HepG2 (cell line): ENCODE results near the gene CEBPG. TPM values are rescaled to one million over a fixed set of nuclear protein-coding genes. Genes with fewer than 3 reads are reported as not detected.

Source experiments
- BORCS8-MEF2B ChIP-seq: sonication (generic); formaldehyde crosslinking; IDR thresholded peaks from 2 replicates; pipeline ENCODE4 v1.8.0; 2022; ENCODE audit warnings: mild to moderate bottlenecking, missing genetic modification reagents
- CTCF ChIP-seq: sonication (generic); formaldehyde crosslinking; IDR thresholded peaks from 2 replicates; pipeline ENCODE4 v1.5.0; 2020; ENCODE audit warnings: mild to moderate bottlenecking, missing genetic modification reagents, moderate library complexity
- DR1 ChIP-seq: sonication (generic); formaldehyde crosslinking; IDR thresholded peaks from 2 replicates; pipeline ENCODE4 v1.8.0; 2021; ENCODE audit warnings: mild to moderate bottlenecking, missing genetic modification reagents, inconsistent platforms
- KAT8 ChIP-seq: IDR thresholded peaks from 2 replicates; pipeline ENCODE4 v1.6.1; 2016; ENCODE audit warnings: missing genetic modification reagents, missing compliant biosample characterization
- KDM1A ChIP-seq: IDR thresholded peaks from 2 replicates; pipeline ENCODE4 v1.6.1; 2016; ENCODE audit warnings: missing compliant biosample characterization
- KIAA2018 ChIP-seq: sonication (generic); formaldehyde crosslinking; IDR thresholded peaks from 2 replicates; pipeline ENCODE4 v1.5.0; 2020; ENCODE audit warnings: mild to moderate bottlenecking, missing genetic modification reagents, borderline replicate concordance
- LCORL ChIP-seq, 2 experiments: fragments of 450-650 bp in 1 of 2; sonication (generic) in 1 of 2; formaldehyde crosslinking in 1 of 2; IDR thresholded peaks; 2 replicates each; pipeline versions ENCODE4 v1.5.0 to v1.6.1; 2017 to 2020; ENCODE audit warnings: antibody characterized with exemption in 1 of 2, missing genetic modification reagents in 1 of 2
- MAZ ChIP-seq, 2 experiments: sonication (generic) in 1 of 2; formaldehyde crosslinking in 1 of 2; IDR thresholded peaks; 2 replicates each; pipeline versions ENCODE4 v1.5.0 to v1.6.1; 2012 to 2020; ENCODE audit warnings: low read depth in 2 of 2, mild to moderate bottlenecking in 2 of 2, borderline replicate concordance in 1 of 2, improper control_type of control experiment in 1 of 2, low read length in 1 of 2, missing genetic modification reagents in 1 of 2, moderate library complexity in 1 of 2
- RAD21 ChIP-seq: fragments of 450-650 bp; formaldehyde crosslinking; IDR thresholded peaks from 2 replicates; pipeline ENCODE4 v1.5.0; 2020; ENCODE audit warnings: mild to moderate bottlenecking
- STAG1 ChIP-seq: sonication (generic); formaldehyde crosslinking; IDR thresholded peaks from 2 replicates; pipeline ENCODE4 v1.4.0; 2020; ENCODE audit warnings: missing genetic modification reagents
- TARDBP ChIP-seq: sonication (generic); formaldehyde crosslinking; IDR thresholded peaks from 2 replicates; pipeline ENCODE4 v1.8.0; 2022; ENCODE audit warnings: mild to moderate bottlenecking, missing genetic modification reagents
- TBX2 ChIP-seq: sonication (generic); formaldehyde crosslinking; IDR thresholded peaks from 2 replicates; pipeline ENCODE4 v1.5.0; 2020; ENCODE audit warnings: missing genetic modification reagents, mild to moderate bottlenecking, borderline replicate concordance
- ZBTB33 ChIP-seq: sonication (generic); formaldehyde crosslinking; IDR thresholded peaks from 2 replicates; pipeline ENCODE4 v1.4.0; 2020; ENCODE audit warnings: missing genetic modification reagents
- ZMYM2 ChIP-seq: sonication (generic); formaldehyde crosslinking; IDR thresholded peaks from 2 replicates; pipeline ENCODE4 v1.8.0; 2022; ENCODE audit warnings: mild to moderate bottlenecking, missing genetic modification reagents
- ZNF331 ChIP-seq: sonication (generic); formaldehyde crosslinking; IDR thresholded peaks from 2 replicates; pipeline ENCODE4 v1.4.0; 2020; ENCODE audit warnings: missing genetic modification reagents
- ZSCAN30 ChIP-seq: sonication (generic); formaldehyde crosslinking; IDR thresholded peaks from 2 replicates; pipeline ENCODE4 v1.5.0; 2020; ENCODE audit warnings: mild to moderate bottlenecking, missing genetic modification reagents
- polyA plus RNA-seq, 8 experiments: library from polyadenylated mRNA; depleted of rRNA in 3 of 8; stranded (reverse) in 7 of 8; unstranded in 1 of 8; fragments of >200 nt; fragmentation: Illumina TruSeq in 4 of 8; extraction: Trizol in 4 of 8; gene quantifications; 2 replicates each; pipeline versions ENCODE4 v1.2.1 to v1.2.3, GENCODE V29; 2011 to 2016; ENCODE audit warnings: low read depth in 4 of 8, missing spikeins in 1 of 8, mixed read lengths in 1 of 8; ENCODE audit not compliant: insufficient read depth in 1 of 8
- total RNA-seq, 5 experiments: library from RNA; depleted of rRNA; stranded (reverse); fragments of >200 nt; fragmentation: Illumina TruSeq; extraction: Trizol; gene quantifications; 2 replicates each; pipeline ENCODE4 v1.2.3, GENCODE V29; 2016; ENCODE audit warnings: low read depth in 1 of 5

The CEBPG gene
- total and polyA plus RNA-seq, 2 of the 13 experiments (the other 11 are each of a cell fraction or from before 2014, with no cell fraction given) = 25.7 to 34.3 TPM

GRCh38 chr19:33397536-33398360 lies 24.2 kb downstream of the CEBPG start (continued):
- TF ChIP-seq MAZ (IDR thresholded peaks at IDR 0.05; ENCODE audit: borderline replicate concordance, low read depth, low read length) = peak; percentile 34; the same call in 1 of the 2 replicates
- no peak for TF ChIP-seq MAZ (CRISPR knock-in tag; IDR thresholded peaks at IDR 0.05; ENCODE audit: low read depth)
- TF ChIP-seq KAT8 = no peak
- TF ChIP-seq ZNF331 (CRISPR knock-in tag) = peak; percentile 9; the same call in 1 of the 2 replicates
- TF ChIP-seq CTCF = peak; percentile 75
- TF ChIP-seq LCORL (IDR thresholded peaks at IDR 0.05) = no peak
- TF ChIP-seq LCORL (CRISPR knock-in tag; IDR thresholded peaks at IDR 0.05) = 0 out of 2 replicates have a peak, but pooled peaks have one; percentile 25
- peak; percentile 74; the same call in 1 of the 2 replicates for TF ChIP-seq BORCS8-MEF2B (CRISPR knock-in tag)
- 0 out of 2 replicates have a peak, but pooled peaks have one; percentile 0 for TF ChIP-seq DR1 (CRISPR knock-in tag)
- 0 out of 2 replicates have a peak, but pooled peaks have one; percentile 49 for TF ChIP-seq RAD21 (CRISPR knock-in tag)
- 0 out of 2 replicates have a peak, but pooled peaks have one; percentile 4 for TF ChIP-seq KIAA2018 (CRISPR knock-in tag)
- TF ChIP-seq STAG1 (CRISPR knock-in tag) = peak; percentile 54
- TF ChIP-seq ZBTB33 (CRISPR knock-in tag) = no peak
- peak; percentile 1; the same call in 1 of the 2 replicates for TF ChIP-seq TBX2 (CRISPR knock-in tag)
- peak; percentile 12; the same call in 1 of the 2 replicates for TF ChIP-seq ZMYM2 (CRISPR knock-in tag)
- 0 out of 2 replicates have a peak, but pooled peaks have one; percentile 39 for TF ChIP-seq TARDBP (CRISPR knock-in tag)
- no peak for TF ChIP-seq ZSCAN30 (CRISPR knock-in tag)
- TF ChIP-seq KDM1A (CRISPR knock-in tag) = 0 out of 2 replicates have a peak, but pooled peaks have one; percentile 17
